GM12878 (cell line): ENCODE data around the gene CHAF1A. TPM values are rescaled to one million over a fixed set of nuclear protein-coding genes. Genes with fewer than 3 reads are reported as not detected.

ENCODE experiments used
- ATAC-seq: fragments of 200-7000 bp; cut with Tn5 transposase; 3 replicates; pipeline ENCODE4 v1.9.1; 2020; ENCODE audit warnings: mild to moderate bottlenecking, moderate library complexity
- BruUV-seq: library from RNA; stranded (reverse); fragments of 400-500 nt; replicated peaks from 2 replicates; lab custom pipeline; 2021; lab: Mats Ljungman, UMichigan
- CTCF ChIA-PET: fragments of 300-600 bp; sonication (Branson Sonifier 250); formaldehyde crosslinking; extraction: SDS; loops from one replicate; lab custom pipeline; 2021; ENCODE audit warnings: inconsistent platforms; lab: Yijun Ruan, JAX
- POLR2A ChIA-PET: fragments of 350-600 bp; formaldehyde crosslinking; extraction: SDS; loops from one replicate; lab custom pipeline; 2021; ENCODE audit warnings: inconsistent platforms; lab: Charles Lee
- RAD21 ChIA-PET: fragments of 300-600 bp; sonication (Branson Sonifier 250); formaldehyde crosslinking; loops from one replicate; lab custom pipeline; 2023; ENCODE audit warnings: antibody characterized with exemption; ENCODE audit not compliant: unreplicated experiment; lab: Charles Lee
- SMC1A ChIA-PET: fragments of 300-600 bp; sonication (Branson Sonifier 250); formaldehyde crosslinking; loops from one replicate; lab custom pipeline; 2023; ENCODE audit not compliant: unreplicated experiment, uncharacterized antibody; lab: Charles Lee
- DNase-seq: peaks from one replicate; pipeline ENCODE4 v3.0.0-alpha.2; 2011; ENCODE audit warnings: low read depth, low spot score
- FAIRE-seq: peaks from 3 replicates; lab custom pipeline; 2011; peaks lifted over from hg19 to GRCh38; lab: Jason Lieb, UNC
- H2AFZ ChIP-seq: 2 replicates; pipeline ENCODE4 v1.6.0; 2011; ENCODE audit warnings: low read depth, low read length, control low read depth; ENCODE audit not compliant: control insufficient read depth
- H3K27ac ChIP-seq: 2 replicates; pipeline ENCODE4 v1.5.1; 2011; ENCODE audit warnings: control low read depth; ENCODE audit not compliant: control insufficient read depth, insufficient read depth
- H3K27me3 ChIP-seq, 2 experiments: replicated peaks in 1 of 2; 2 replicates each; pipeline versions ENCODE4 v1.6.0 to v1.6.1; 2011; ENCODE audit warnings: low read length in 1 of 2; ENCODE audit not compliant: control insufficient read depth in 2 of 2, insufficient read depth in 2 of 2
- H3K36me3 ChIP-seq, 2 experiments: 2 replicates each; pipeline ENCODE4 v1.5.1; 2011; ENCODE audit warnings: low read length in 1 of 2; ENCODE audit not compliant: control insufficient read depth in 2 of 2, insufficient read depth in 2 of 2
- H3K4me1 ChIP-seq: 2 replicates; pipeline ENCODE4 v1.6.1; 2011; ENCODE audit warnings: mild to moderate bottlenecking, low read length, moderate library complexity, mixed read lengths; ENCODE audit not compliant: control insufficient read depth, insufficient read depth
- H3K4me2 ChIP-seq: 2 replicates; pipeline ENCODE4 v1.6.0; 2011; ENCODE audit warnings: control low read depth; ENCODE audit not compliant: control insufficient read depth, insufficient read depth
- H3K4me3 ChIP-seq: fragments of 200-600 bp; sonication (generic); 2 replicates; pipeline ENCODE4 v1.5.1; 2016
- H3K79me2 ChIP-seq: 2 replicates; pipeline ENCODE4 v1.6.0; 2011; ENCODE audit warnings: low read length; ENCODE audit not compliant: control insufficient read depth, insufficient read depth
- H3K9ac ChIP-seq: 2 replicates; pipeline ENCODE4 v1.8.0; 2011; ENCODE audit warnings: low read length, control low read depth, mixed read lengths; ENCODE audit not compliant: control insufficient read depth, insufficient read depth
- H3K9me3 ChIP-seq: replicated peaks from 3 replicates; pipeline ENCODE4 v1.5.1; 2011; ENCODE audit warnings: mild to moderate bottlenecking, low read length; ENCODE audit not compliant: control insufficient read depth, insufficient read depth
- H4K20me1 ChIP-seq: 2 replicates; pipeline ENCODE4 v1.6.0; 2011; ENCODE audit not compliant: control insufficient read depth, insufficient read depth
- CEBPB ChIP-seq, 2 experiments: fragments of 150-350 bp in 1 of 2; IDR thresholded peaks; 2 replicates each; pipeline ENCODE4 v1.6.1; 2012 to 2014; ENCODE audit warnings: low read depth in 2 of 2, low read length in 2 of 2, borderline replicate concordance in 1 of 2, inconsistent platforms in 1 of 2
- POLR2AphosphoS5 ChIP-seq: IDR thresholded peaks from 2 replicates; pipeline ENCODE4 v1.6.1; 2011; ENCODE audit warnings: mild to moderate bottlenecking, low read length, inconsistent platforms
- SKIL ChIP-seq: fragments of 450-650 bp; IDR thresholded peaks from 2 replicates; pipeline ENCODE4 v1.6.1; 2017; ENCODE audit warnings: mild to moderate bottlenecking, low read depth, inconsistent platforms; ENCODE audit not compliant: poor library complexity, severe bottlenecking
- TARDBP ChIP-seq: IDR thresholded peaks from 2 replicates; pipeline ENCODE4 v1.6.1; 2016; ENCODE audit warnings: borderline replicate concordance
- ZNF274 ChIP-seq: IDR thresholded peaks from one replicate; pipeline ENCODE4 v1.8.0; 2011; ENCODE audit not compliant: insufficient read length, insufficient read depth
- WGBS: methylation state at CpG from one replicate; pipeline ENCODE4 v1.1.6; 2016; ENCODE audit warnings: low lambda C conversion rate; ENCODE audit not compliant: insufficient replicate concordance, insufficient coverage; ENCODE audit errors: missing lambda C conversion rate; 5-methylcytosine and 5-hydroxymethylcytosine counted together
- in situ Hi-C: fragments of 300-500 bp; cut with MboI; formaldehyde crosslinking; loops from 9 replicates; pipeline ENCODE4 v1.14.3; 2018; ENCODE audit warnings: mixed read lengths
- intact Hi-C: fragments of 100-400 bp; cut with micrococcal nuclease; formaldehyde crosslinking; loops from one replicate; pipeline ENCODE4 v1.14.2; 2022; ENCODE audit not compliant: unreplicated experiment
- polyA plus RNA-seq, 11 experiments: library from polyadenylated mRNA; depleted of rRNA in 4 of 11; unstranded in 6 of 11; stranded (reverse) in 5 of 11; fragments of >200 nt; fragmentation: Nextera tagmentation in 4 of 11; fragmentation: Illumina TruSeq in 1 of 11; extraction: Ambion mirVana in 4 of 11; extraction: Trizol in 1 of 11; gene quantifications; 1 replicate in 1 of 11; 2 replicates in 10 of 11; pipeline versions ENCODE4 v1.2.1 to v1.2.3, GENCODE V29; 2011 to 2016; ENCODE audit warnings: inconsistent platforms in 2 of 11, missing spikeins in 2 of 11, low read depth in 1 of 11
- total RNA-seq, 4 experiments: library from RNA; depleted of rRNA in 3 of 4; stranded (reverse); fragments of >200 nt in 3 of 4; fragmentation: Illumina TruSeq in 1 of 4; extraction: Trizol in 1 of 4; gene quantifications; 2 replicates each; pipeline versions ENCODE4 v1.2.1 to v1.2.3, GENCODE V29; 2013 to 2021

CHAF1A gene
- total and polyA plus RNA-seq, 10 of the 15 experiments (the other 5 are each of a cell fraction or from before 2014, with no cell fraction given), result 1.3 to 69.1 (median 34.2) TPM

- TF ChIP-seq TARDBP (no peak), POLR2AphosphoS5 (peak; percentile 23; the same call in 1 of the 2 replicates), CEBPB (IDR thresholded peaks at IDR 0.05; ENCODE audit: borderline replicate concordance in 1 of 2, low read depth in 2 of 2, low read length in 2 of 2) (no peak), ZNF274 (no peak), SKIL (no peak)
- in situ Hi-C loops, result no loop called here
- no TSS peak for BruUV-seq
- Histone ChIP-seq H2AFZ (no peak overlapping the region), H3K9ac (no peak overlapping the region), H3K4me3 (no peak overlapping the region), H3K27me3 (no peaks in the 10 kb centered on the region), H3K4me2 (no peak overlapping the region), H3K36me3 (peaks cover 11 to 23% of the 10 kb centered on the region in 2 experiments; a peak in 3 of 4 replicates), H3K27ac (no peak overlapping the region; the same call in 1 of the 2 replicates), H3K79me2 (peaks cover 55% of the 10 kb centered on the region), H3K4me1 (peaks cover 9% of the 10 kb centered on the region), H4K20me1 (peaks cover 7% of the 10 kb centered on the region), H3K9me3 (no peaks in the 10 kb centered on the region)
- CTCF ChIA-PET, result interaction anchor here (1.0 kb wide), 1 partner anchor 119 kb away, joined by 4 read pairs; no protein-coding TSS in a partner anchor
- intact Hi-C loops, result no loop called here
- no peak for DNase-seq
- POLR2A ChIA-PET, result interaction anchor here (1.1 kb wide), 1 partner anchor 10 kb away, joined by 3 read pairs; no protein-coding TSS in a partner anchor
- WGBS, result 88% methylated on average over 13 of the region's 13 CpGs
- ATAC-seq, result no peak
- RAD21 ChIA-PET, result interaction anchor here (0.7 kb wide), 1 partner anchor 20 kb away, joined by 3 read pairs; no protein-coding TSS in a partner anchor
- no peak for FAIRE-seq
- SMC1A ChIA-PET, result no interaction called here
Observed at GRCh38 chr19:4386041-4386782, 16.2 kb upstream of the CHAF1A start.
